Right renal cortex interstitium (tissue), 3 donors: Measurements from ENCODE around the gene SPECC1. TPM values are rescaled to one million over a fixed set of nuclear protein-coding genes. Genes with fewer than 3 reads are reported as not detected.
"Not testable (repeated sequence)": the region's sequence is repeated elsewhere in the genome, so short reads cannot be mapped to it uniquely, and the experiment has no call there.

ENCODE experiments used
- DNase-seq, 3 donors: peaks; one replicate each; pipeline ENCODE4 v3.0.0-alpha.2; 2013; ENCODE audit warnings: low read depth in 3 of 3, low spot score in 2 of 3
- polyA plus RNA-seq, 3 donors: library from polyadenylated mRNA; unstranded; fragments of 120-200 nt; gene quantifications; one replicate each; pipeline ENCODE4 v1.2.1, GENCODE V29; 2013; ENCODE audit not compliant: insufficient read length in 3 of 3

SPECC1 gene
- polyA plus RNA-seq, 3 donors: 12.1 to 14.6 (median 14.2) TPM

DNA sequence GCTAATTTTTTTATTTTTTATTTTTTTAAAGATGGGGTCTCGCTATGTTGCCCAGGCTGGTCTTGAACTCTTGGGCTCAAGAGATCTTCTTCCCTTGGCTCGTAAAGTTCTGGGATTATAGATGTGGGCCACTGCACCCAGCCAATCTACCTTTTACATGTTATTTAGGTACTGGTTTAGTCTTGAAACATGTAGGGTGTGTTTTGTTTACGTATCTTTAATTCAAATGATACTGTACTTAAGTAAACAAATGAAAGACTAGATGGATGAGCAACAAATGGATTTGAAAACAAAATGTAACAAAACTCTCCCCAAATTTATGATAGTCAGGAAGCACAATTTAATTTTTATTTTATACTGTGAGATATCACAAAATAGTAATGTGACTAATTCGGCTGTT lies 250.5 kb downstream of the SPECC1 start:
- DNase-seq: no peak

DNA sequence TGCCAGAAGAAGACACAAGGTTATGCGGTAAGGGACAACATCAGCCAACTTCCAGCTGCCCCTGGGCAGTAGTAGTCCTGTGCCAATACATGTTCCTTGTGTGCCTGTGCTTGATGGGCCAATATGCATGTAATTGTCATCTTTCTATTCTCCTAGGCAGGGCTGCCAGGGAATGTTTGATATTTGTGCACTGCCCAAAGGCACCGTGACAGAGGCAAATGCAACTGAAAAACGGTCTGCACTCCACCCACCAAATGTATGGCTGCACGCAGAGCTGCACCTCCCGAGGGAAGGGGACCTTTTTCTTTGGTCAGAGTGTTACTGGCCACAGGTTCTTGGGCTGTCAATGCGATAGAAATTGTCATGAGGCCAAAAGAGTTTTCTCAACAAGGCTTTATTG lies 251.1 kb downstream of the SPECC1 start:
- no peak for DNase-seq

DNA sequence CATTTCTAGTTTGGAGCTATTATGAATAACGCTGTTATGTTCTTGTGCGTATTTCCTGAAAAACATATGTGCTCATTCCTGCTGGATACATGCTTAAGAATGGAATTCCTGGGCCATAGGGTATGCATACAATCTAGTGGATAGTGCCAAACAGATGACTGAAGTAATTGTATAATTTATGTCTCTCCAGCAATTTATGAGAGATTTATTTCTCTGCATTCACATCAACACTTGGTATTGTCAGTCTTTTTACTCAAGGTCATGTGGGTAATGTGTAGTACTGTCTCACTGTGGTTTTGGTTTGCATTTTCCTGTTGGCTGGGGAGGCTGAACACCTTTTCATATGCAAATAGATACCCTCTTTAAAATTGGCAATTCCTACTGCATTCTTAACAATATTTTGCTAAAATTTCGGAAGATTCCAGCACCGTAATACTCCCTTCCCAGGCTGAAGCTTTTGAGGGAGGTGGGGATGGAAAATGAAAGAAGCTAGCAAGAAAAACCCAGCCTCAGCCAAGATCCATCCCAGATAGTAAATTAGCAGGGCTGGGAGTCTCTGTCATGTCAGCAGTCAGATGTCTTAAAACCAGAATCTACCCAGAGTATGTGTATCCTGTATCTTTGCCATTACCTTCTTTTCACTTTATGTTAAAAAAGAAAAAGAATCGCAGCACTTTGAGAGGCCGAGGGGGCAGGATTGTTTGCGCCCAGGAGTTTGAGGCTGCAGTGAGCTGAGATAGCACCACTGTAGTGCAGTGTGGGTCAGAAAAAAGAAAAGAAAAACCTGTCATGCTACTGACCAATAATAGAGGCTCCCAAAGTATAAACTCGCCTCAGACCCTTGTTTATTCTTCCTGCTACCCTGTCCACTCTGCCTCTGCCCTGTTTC lies 253.3 kb downstream of the SPECC1 start:
- DNase-seq: no peak

DNA sequence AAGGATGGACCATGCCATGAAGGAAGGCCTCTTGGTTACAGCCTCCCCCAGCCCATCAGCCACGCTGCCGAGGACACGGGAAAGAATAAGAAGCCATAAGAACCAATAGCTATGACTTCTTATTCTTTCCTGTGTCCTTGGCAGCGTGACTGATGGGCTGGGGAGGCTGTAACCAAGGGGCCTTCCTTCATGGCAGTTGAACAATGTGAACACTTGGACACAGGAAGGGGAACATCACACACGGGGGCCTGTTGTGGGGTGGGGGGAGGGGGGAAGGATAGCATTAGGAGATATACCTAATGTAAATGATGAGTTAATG lies 253.9 kb downstream of the SPECC1 start:
- not testable (repeated sequence) for DNase-seq

DNA sequence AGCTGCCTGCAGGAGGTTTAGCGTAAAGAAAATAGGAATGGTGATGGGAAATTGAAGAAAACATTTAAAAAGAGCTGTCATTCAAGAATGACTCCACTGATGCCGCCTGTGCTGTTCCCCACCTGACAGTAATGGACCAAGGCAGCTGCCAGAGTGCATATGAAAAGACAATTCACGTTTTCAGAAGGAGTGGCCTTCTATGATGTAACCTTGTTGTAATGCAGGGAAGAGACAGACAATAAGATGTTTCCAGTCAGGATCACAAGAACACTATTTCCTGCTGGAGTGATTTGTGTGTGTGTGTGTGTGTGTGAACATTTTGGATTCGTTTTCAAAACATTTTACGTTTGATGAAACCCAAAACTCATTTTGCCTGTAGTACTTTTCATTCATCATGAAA lies 254.4 kb downstream of the SPECC1 start:
- no peak for DNase-seq

DNA sequence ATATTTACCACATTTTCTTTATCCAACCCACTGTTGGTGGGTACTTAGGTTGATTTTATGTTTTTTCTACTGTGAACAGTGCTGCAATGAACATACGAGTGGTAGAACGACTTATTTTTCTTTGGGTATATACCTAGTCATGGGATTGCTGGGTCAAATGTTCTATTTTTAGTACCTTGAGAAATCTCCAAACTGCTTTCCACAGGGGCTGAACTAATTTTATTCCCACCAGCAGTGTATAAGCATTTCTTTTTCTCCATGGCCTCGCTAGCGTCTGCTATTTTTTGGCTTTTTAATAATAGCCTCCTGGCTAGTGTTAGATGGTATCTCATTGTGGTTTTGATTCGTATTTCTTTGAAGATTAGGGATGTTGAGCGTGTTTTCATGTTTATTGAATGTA lies 255.8 kb downstream of the SPECC1 start:
- no peak for DNase-seq

DNA sequence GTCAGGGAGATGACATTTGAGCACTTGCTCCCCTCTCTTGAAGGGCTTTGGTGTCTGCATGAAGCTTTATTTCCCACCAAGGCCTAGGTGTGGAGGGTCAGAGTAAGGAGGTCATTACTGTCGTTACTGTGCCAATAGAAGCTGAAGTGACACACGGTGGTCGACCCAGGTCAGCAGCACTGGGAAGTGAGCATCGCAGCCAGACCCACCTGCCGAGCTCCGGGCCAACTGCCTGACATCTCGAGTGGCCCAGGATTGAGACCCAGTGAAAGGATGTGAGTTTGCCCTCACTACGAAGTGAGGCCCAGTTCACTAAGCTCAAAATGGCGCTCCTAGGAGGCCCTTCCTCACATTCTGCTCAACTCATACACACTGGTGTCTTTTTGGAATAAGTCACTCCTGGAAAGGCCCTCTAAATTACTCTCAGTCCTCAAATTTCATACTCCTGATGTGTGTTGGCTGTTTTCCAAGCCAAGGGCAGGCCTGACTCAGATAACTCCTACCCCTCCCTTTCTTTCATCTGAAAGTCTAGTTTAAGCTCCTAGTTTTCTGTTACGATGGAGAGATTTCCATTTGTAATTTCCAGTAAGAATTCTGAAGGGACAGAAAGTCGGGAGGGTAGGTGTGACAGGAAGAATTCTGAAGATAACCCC lies 257.8 kb downstream of the SPECC1 start:
- no peak for DNase-seq

DNA sequence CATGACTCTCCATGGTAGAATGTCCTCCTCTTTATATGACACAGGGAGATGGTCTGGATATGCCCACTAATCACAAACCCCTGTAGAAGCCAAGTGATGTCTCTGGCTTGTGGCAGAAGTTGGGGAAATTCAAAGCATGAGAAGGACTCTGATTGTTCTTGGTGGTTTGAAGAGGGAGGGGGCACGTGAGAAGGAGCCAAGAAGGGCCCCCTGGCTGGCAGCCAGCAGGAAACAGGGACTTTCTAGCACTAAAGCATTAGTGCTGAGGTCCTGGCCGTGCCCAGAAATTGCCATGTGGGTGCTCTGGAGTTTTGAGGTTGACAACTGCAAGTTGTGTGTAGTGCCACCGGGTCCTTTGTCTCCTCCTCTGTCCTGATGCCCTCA lies 258.3 kb downstream of the SPECC1 start:
- no peak for DNase-seq

DNA sequence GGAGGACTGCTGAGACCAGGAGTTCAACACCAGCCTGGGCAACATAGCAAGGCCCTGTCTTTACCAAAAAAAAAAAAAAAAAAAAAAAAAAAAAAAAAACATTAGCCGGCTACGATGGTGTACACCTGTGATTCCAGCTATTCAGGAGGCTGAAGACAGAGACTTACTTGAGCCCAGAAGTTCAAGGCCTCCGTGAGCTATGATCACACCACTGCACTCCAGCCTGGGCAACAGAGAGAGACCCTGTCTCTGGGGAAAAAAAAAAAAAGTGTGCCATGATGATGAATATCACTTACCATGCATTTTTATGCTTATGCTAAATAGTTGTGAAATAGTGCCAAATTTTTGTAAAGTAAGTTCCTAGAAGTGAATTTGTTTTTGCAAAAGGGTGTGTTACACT lies 261.2 kb downstream of the SPECC1 start:
- no peak for DNase-seq

DNA sequence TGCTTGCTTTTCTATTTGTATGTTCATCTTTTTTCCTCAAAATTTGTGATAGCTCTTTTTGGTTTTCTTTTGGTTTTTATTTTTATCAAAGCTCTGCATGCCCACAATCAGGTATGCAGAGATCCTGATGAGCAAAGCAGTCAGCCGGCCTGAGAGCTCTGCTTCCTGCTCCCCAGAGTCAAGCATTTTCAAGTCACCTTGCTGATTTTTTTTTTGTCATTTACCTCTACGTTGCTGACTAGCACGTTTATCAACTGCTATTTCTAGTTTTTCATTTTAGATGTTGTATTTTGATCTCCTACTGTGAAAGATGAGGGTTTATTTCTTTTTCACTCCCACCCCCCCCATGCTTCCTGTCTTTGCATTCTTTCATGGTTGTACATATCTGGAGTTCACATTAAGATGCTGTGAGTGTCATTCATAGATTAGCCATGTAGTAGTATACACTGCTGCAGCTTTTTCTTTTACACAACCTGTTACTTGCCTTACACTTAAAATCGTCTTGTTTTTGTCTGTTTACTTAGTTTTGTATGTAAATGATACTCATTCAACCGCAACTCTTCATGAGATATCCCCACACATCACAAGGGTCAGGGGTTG lies 262.0 kb downstream of the SPECC1 start:
- DNase-seq: no peak

DNA sequence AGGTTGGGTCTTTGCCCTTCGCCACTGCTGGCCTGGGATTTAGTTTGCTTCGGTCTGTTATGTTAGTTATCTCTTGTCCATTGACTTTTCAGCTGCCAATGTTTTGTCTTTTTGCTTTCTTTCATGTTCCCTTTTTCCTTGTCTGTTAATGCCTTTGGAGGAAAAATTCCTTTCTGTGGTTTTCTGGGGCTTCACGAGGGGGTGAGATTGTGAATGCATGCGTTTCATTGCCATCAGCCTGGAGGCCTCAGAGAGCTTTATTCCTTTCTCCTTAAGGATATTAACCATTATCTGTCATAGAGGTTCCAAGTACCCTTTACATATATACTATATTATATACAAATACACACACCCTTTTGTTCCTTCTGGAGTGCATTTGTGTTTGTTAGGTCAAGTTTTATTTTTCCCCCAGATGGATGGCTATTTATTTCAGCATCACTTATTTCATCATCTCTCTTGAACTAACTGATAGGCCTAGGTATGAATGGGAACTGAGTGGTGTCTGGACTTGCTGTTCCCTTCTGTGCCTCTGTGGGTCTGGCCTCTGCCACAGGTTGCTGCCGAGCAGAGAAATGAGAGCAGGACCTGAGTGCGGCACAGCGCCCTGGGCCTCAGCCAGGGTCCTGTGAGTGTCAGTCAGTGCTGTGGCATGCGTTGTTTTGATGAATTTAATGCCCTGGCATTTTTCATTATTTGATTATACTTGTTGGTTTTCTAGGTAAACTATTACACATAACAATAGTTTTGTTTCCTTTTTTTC lies 264.8 kb downstream of the SPECC1 start:
- no peak for DNase-seq

DNA sequence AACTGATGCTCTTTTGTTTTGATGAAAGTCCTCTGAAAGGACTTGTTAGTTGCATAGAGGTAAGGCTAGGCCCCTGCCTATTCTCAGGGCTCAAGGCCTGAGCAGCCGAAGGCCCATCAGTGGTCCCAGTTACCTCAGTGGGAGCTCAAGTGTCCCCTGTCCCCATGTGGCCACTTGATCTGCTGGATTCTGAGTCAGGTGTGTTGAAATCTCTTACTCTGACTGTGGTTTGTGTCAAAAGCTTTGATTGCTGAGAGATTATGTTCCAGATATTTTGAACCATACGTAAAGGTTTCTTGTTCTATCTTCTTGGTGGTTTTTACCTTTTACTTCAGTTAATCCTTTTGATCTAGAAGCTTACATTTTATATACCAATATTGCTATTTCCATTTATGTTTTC lies 266.5 kb downstream of the SPECC1 start:
- no peak for DNase-seq

DNA sequence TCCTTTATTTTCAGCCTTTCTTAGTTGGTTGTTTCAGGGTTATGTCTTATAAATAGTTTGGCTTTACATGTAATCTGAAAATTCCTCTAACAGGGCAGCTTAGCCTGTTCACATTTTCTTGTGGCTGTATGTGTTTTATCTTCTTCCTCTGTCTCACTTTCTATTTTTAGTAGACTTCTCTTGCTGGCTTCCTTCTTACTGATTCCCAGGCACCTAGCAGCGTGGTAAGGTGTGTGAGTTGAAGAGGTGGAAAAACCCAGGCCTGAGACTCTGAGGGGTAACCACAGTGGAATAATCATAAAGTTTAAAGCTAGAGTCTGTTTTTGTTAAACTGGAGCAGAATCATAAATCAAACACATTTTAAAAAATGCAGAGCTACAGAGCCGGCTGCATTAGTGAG lies 267.3 kb downstream of the SPECC1 start:
- DNase-seq: no peak

DNA sequence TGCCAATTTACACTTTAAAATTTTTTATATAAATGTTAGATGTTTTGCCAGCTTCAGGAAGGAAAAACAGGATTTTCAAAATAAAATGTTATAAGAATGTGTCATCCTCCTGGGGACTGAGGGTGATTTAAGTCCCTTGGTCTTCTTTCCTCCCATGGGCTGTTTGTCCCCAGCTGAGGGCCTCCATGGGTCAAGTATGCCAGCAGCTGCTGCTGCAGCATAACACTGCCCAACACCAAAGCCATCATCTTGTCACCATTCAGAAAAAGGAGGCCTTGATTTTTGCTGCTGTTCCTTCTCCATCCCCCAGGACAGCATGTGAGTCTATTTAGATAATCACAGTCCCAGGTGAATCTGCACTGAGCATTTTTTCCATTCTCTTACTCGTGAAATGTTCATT lies 269.6 kb downstream of the SPECC1 start:
- DNase-seq: no peak

DNA sequence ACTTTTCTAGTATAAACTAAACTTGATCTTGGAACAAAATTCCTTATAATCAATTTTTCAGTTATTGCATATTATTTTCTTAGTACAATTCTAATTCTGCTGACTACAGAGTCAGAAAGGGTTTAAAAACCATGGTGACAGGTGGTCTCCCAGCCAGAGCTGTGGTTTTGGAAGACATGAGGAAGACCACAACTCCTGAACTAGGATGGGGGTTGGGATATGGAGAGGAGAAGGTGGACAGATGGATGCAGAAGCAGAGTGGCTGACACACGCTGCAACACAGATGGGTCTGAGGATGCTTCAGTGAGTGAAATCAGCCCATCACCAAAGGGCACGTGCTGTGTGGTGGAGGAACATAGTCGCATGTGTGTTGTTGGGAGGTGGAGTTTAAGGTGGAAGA lies 270.5 kb downstream of the SPECC1 start:
- no peak for DNase-seq

DNA sequence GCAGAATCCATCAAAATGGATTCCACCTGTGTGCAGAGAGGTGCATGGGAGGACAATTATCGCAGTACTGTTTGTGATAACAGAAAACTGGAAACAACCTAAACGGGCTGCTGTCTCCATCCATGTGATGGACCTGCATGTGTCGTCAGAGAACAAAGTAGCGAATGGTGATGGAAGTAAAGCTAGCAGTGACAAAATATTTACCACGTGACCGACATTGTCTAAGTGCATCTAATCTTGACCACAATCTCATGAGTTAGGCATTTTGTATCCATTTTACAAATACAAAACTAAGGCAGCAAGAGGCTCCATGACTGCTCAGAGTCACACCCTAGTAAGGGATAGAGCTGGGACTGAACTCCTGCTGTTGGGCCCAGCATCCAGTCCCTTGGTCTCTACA lies 270.9 kb downstream of the SPECC1 start:
- no peak for DNase-seq

DNA sequence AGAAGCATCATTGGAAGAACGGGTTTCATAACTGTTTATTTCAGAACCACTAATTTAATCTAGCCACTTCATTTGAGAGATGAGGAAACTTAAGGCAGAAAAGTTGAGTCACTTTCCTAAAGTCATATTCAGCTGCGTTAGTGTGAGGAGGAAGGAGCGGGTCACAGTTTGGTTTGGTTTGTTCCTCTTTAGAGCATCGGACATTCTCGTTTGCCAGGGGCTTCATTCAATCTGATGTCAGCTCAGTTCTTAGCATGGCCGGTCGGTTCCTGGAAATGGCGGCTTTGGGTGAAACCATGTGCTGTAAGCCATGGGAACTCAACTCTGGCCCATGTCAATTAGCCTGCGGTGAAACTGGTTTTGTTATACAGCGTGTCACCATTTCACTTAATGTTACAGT lies 271.7 kb downstream of the SPECC1 start:
- DNase-seq: no peak

DNA sequence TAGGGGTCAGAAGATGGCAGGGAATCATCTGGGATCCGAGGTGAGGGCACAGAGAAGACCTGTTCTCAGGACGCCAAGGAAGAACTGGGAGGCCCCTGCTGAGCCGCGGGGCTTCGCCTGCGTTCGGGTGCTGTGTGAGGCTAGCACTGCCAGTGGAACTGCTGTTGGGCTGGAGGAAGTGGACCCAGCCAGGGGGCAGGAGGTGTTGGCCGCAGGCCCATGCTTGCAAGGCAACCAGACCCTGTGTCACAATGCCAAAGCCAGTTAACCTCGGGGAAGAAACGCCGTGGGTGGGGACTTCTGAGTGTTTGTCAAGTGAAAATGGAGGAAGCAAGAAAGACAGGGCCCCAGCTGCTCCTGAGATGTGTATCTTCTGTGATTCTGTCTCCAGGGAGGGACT lies 272.7 kb downstream of the SPECC1 start:
- no peak for DNase-seq

DNA sequence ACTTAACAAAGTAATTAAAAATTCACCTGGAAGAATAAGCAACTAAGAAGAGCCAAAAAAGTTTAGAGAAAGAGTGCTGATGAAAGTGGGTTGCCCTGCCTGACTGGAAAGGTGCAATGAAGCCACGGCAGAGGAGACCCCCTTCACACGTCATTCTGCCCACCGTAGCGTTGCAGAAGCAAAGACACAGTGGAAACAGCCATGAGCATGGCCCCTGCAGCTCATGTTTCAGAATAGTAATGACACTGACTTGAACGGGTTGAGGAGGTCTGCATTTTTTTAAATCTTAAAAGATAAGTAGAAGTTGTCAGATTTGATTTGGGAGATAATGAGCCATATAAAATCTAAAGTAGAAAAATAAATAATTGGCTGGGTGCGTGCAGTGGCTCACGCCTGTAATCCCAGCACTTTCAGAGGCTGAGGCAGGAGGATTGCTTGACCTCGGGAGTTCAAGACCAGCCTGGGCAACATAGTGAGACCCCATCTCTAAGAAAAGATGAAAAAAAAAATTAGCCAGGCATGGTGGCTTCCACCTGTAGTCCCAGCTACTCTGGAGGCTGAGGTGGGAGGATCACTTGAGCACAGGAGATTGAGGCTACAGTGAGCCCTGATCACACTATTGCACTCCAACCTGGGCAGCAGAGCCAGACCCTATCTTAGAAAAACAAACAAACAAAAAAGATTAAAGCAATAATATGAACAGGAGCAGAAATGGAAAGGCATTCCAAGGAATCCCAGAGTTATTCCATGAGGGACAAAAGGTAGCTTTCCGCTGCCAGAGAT lies 273.6 kb downstream of the SPECC1 start:
- no peak for DNase-seq

DNA sequence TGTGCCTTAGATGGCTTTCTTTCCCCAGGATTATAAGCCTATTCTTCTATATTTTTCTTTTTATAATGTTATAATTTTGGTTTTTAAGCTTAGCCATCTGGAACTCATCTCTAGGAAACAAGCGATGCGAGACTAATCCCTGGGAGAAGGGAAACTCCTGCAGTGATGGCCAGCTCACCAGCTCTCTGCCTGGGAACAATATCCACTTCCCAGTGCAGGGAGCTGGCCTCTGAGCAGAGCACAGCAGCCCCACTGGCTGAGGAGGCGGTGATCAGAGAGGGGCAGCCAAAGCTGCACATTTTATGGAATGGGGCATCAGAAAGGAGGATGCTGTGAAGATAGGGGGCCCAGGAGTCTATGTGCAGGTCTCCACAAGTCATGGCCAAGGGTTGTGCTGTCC lies 274.9 kb downstream of the SPECC1 start:
- no peak for DNase-seq
